Measurements from ENCODE around the gene RBM26.
"Not testable (repeated sequence)": the region's sequence is repeated elsewhere in the genome, so short reads cannot be mapped to it uniquely, and the experiment has no call there.

Gene RBM26

GRCh38 chr13:79281339-79281747 is 124.7 kb downstream of the RBM26 start:
- Histone ChIP-seq H3K9me2 (replicated peaks; ENCODE audit: insufficient read depth, low read length) (no peaks in the 10 kb centered on the region), H3K9ac (ENCODE audit: low read length) (no peak overlapping the region), H3K27me3 (replicated peaks; ENCODE audit: insufficient read depth, low read length) (no peaks in the 10 kb centered on the region), H3K4me1 (ENCODE audit: low read length) (no peaks in the 10 kb centered on the region), H3K4me3 (ENCODE audit: low read length) (no peak overlapping the region), H3F3A (ENCODE audit: insufficient read depth, low read length) (no peaks in the 10 kb centered on the region), H3K4me2 (ENCODE audit: low read depth, low read length) (no peak overlapping the region), H2AFZ (ENCODE audit: low read length) (no peak overlapping the region), H3K79me2 (ENCODE audit: low read length) (no peaks in the 10 kb centered on the region), H3K9me3 (replicated peaks; ENCODE audit: insufficient read depth, low read length) (no peaks in the 10 kb centered on the region), H3K36me3 (replicated peaks; ENCODE audit: insufficient read depth, low read length) (no peaks in the 10 kb centered on the region), H3K27ac (ENCODE audit: low read length) (no peak overlapping the region), H4K20me1 (ENCODE audit: insufficient read depth, low read length) (no peaks in the 10 kb centered on the region)
- TF ChIP-seq EZH2phosphoT487 (IDR thresholded peaks at IDR 0.05; ENCODE audit: low read length) (no peak), CTCF (IDR thresholded peaks at IDR 0.05; ENCODE audit: low read length) (no peak), EZH2 (optimal IDR thresholded peaks at IDR 0.05; ENCODE audit: low read depth, low read length) (no peak)
- DNase-seq: no peak

- H3K79me2 ChIP-seq (ENCODE audit: low read length); H3F3A ChIP-seq (ENCODE audit: insufficient read depth, low read length); DNase-seq; H3K36me3 ChIP-seq (replicated peaks; ENCODE audit: insufficient read depth, low read length); H4K20me1 ChIP-seq (ENCODE audit: insufficient read depth, low read length); H2AFZ ChIP-seq (ENCODE audit: low read length); H3K27me3 ChIP-seq (replicated peaks; ENCODE audit: insufficient read depth, low read length); H3K9ac ChIP-seq (ENCODE audit: low read length); H3K4me1 ChIP-seq (ENCODE audit: low read length); H3K4me3 ChIP-seq (ENCODE audit: low read length); H3K9me2 ChIP-seq (replicated peaks; ENCODE audit: insufficient read depth, low read length); H3K4me2 ChIP-seq (ENCODE audit: low read depth, low read length); H3K9me3 ChIP-seq (replicated peaks; ENCODE audit: insufficient read depth, low read length); H3K27ac ChIP-seq (ENCODE audit: low read length): not testable (repeated sequence)
These were observed 126.3 kb downstream of the RBM26 start for GRCh38 chr13:79279735-79280134.

DNA sequence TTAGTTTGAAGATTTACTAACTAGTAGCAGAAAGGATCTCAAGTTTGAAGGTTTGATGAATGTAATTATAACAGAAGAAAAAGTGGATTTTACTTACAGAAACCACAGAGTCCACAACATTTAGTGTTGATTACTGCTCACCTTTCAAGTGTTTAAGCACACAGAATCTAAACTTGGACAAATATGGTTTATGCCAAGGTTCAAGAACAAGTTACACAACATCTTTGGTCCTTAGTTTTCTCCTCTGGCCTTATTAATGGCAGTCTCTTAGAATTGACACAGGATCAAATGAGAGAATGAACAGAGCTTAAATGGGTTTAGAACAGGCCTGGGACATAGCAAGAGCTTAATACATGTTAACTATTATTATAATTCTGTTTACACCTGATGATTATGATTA is 133.0 kb downstream of the RBM26 start:
- Histone ChIP-seq H3K9me2 (replicated peaks; ENCODE audit: insufficient read depth, low read length) (no peaks in the 10 kb centered on the region), H3K27ac (ENCODE audit: low read length) (no peak overlapping the region)

DNA sequence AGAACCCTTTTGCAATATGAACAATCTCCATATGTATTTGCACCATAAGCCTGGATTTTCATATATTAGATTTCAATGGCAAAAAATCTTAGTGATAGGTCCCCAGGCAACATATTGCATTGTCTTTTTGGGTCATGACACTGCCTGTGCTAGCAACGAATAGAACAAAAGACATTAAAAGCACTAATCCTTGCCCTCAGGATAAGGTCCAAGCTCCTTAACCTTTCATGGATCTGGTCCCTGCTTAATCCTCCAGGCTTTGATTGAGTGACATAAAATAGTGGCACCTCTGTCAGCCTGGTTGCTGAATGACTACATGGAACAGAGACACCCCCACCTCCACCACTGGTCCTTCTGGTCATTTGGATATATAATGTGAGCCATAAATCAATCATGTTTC is 134.4 kb downstream of the RBM26 start:
- TF ChIP-seq CTCF (IDR thresholded peaks at IDR 0.05; ENCODE audit: low read length) (no peak), EZH2 (optimal IDR thresholded peaks at IDR 0.05; ENCODE audit: low read depth, low read length) (no peak), EZH2phosphoT487 (IDR thresholded peaks at IDR 0.05; ENCODE audit: low read length) (no peak)
- H3K4me3 ChIP-seq (ENCODE audit: low read length): no peak overlapping the region
- H3K4me2 ChIP-seq (ENCODE audit: low read depth, low read length): no peak overlapping the region
- H3K9me3 ChIP-seq (replicated peaks; ENCODE audit: insufficient read depth, low read length): no peaks in the 10 kb centered on the region
- no peak overlapping the region for H2AFZ ChIP-seq (ENCODE audit: low read length)
- H3K9ac ChIP-seq (ENCODE audit: low read length): no peak overlapping the region
- H3F3A ChIP-seq (ENCODE audit: insufficient read depth, low read length): no peaks in the 10 kb centered on the region
- no peak overlapping the region for H3K27ac ChIP-seq (ENCODE audit: low read length)
- DNase-seq: no peak
- no peaks in the 10 kb centered on the region for H3K79me2 ChIP-seq (ENCODE audit: low read length)
- no peaks in the 10 kb centered on the region for H4K20me1 ChIP-seq (ENCODE audit: insufficient read depth, low read length)
- H3K9me2 ChIP-seq (replicated peaks; ENCODE audit: insufficient read depth, low read length): no peaks in the 10 kb centered on the region
- no peaks in the 10 kb centered on the region for H3K4me1 ChIP-seq (ENCODE audit: low read length)
- no peaks in the 10 kb centered on the region for H3K27me3 ChIP-seq (replicated peaks; ENCODE audit: insufficient read depth, low read length)
- no peaks in the 10 kb centered on the region for H3K36me3 ChIP-seq (replicated peaks; ENCODE audit: insufficient read depth, low read length)

More for the DNA sequence above, 133.0 kb downstream of the RBM26 start:
- H3K9me3 ChIP-seq (replicated peaks; ENCODE audit: insufficient read depth, low read length): no peaks in the 10 kb centered on the region
- no peak overlapping the region for H3K4me2 ChIP-seq (ENCODE audit: low read depth, low read length)
- H3K79me2 ChIP-seq (ENCODE audit: low read length): no peaks in the 10 kb centered on the region
- H3K27me3 ChIP-seq (replicated peaks; ENCODE audit: insufficient read depth, low read length): no peaks in the 10 kb centered on the region
- H3K36me3 ChIP-seq (replicated peaks; ENCODE audit: insufficient read depth, low read length): no peaks in the 10 kb centered on the region
- H3K4me1 ChIP-seq (ENCODE audit: low read length): no peaks in the 10 kb centered on the region
- H3F3A ChIP-seq (ENCODE audit: insufficient read depth, low read length): no peaks in the 10 kb centered on the region
- H3K4me3 ChIP-seq (ENCODE audit: low read length): no peak overlapping the region
- no peaks in the 10 kb centered on the region for H4K20me1 ChIP-seq (ENCODE audit: insufficient read depth, low read length)
- H3K9ac ChIP-seq (ENCODE audit: low read length): no peak overlapping the region
- no peak for DNase-seq
- TF ChIP-seq EZH2 (optimal IDR thresholded peaks at IDR 0.05; ENCODE audit: low read depth, low read length) (no peak), EZH2phosphoT487 (IDR thresholded peaks at IDR 0.05; ENCODE audit: low read length) (no peak), CTCF (IDR thresholded peaks at IDR 0.05; ENCODE audit: low read length) (no peak)
- H2AFZ ChIP-seq (ENCODE audit: low read length): no peak overlapping the region
